ENCODE results near the gene RGS9.

GRCh38 chr17:65134035-65134434, 3.1 kb upstream of the RGS9 start:
- TF ChIP-seq, protein P1, sequence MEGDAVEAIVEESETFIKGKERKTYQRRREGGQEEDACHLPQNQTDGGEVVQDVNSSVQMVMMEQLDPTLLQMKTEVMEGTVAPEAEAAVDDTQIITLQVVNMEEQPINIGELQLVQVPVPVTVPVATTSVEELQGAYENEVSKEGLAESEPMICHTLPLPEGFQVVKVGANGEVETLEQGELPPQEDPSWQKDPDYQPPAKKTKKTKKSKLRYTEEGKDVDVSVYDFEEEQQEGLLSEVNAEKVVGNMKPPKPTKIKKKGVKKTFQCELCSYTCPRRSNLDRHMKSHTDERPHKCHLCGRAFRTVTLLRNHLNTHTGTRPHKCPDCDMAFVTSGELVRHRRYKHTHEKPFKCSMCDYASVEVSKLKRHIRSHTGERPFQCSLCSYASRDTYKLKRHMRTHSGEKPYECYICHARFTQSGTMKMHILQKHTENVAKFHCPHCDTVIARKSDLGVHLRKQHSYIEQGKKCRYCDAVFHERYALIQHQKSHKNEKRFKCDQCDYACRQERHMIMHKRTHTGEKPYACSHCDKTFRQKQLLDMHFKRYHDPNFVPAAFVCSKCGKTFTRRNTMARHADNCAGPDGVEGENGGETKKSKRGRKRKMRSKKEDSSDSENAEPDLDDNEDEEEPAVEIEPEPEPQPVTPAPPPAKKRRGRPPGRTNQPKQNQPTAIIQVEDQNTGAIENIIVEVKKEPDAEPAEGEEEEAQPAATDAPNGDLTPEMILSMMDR (IDR thresholded peaks at IDR 0.05): no peak
- TF ChIP-seq EP300 (IDR thresholded peaks at IDR 0.05) (no peak), POLR2AphosphoS5 (IDR thresholded peaks at IDR 0.05) (no peak), POLR2A (IDR thresholded peaks at IDR 0.05; ENCODE audit: low read depth) (no peak)

Data from esophagus muscularis mucosa (tissue), 4 donors.